GM21390 (cell line): Measurements from ENCODE around the gene ITGA8.
"Not testable (repeated sequence)": the region's sequence is repeated elsewhere in the genome, so short reads cannot be mapped to it uniquely, and the experiment has no call there.

Source experiments
- ATAC-seq: cut with Tn5 transposase; IDR thresholded peaks from one replicate; pipeline ENCODE4 v1.9.1; 2021; ENCODE audit not compliant: unreplicated experiment

ITGA8 gene

GRCh38 chr10:15515202-15515601 lies 204.5 kb downstream of the ITGA8 start:
- ATAC-seq = no peak

DNA sequence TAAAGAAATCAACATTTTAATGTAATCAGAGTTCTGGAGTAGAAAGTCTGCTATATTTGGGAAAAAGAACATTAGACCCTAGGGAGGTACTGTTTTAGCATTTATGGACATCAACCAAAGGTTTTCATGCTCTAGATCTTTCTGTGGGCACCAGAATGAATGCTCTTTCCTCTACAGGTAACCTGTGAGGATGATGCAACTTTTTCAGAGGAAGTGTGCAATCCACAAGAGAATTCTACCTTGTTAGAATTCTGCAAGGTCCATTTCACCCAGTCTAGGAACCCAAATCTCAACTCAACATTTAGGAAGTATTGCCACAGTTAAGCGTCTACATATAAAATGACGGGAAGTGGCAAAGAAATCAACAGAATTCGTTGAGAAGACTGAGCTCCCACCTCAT lies 208.8 kb downstream of the ITGA8 start:
- ATAC-seq = no peak

DNA sequence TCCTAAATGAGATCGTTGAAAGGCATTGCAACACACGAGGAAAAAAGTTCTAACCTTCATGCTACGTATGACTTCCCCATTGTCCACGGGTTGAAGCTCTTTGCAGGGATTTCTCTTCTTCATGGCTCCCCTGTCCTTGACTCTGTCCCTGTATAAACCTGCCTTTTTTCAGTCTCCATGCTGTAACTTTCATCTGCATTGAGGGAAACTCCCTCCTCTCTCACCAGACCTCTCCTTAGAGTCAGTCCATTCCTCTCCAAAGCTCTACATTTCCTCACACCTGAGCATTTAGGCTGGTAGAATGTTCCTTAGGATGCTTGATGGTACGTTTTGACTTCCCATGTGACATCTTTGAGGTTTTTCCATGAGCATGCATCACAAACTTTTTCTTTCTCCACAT lies 214.4 kb downstream of the ITGA8 start:
- ATAC-seq = no peak

DNA sequence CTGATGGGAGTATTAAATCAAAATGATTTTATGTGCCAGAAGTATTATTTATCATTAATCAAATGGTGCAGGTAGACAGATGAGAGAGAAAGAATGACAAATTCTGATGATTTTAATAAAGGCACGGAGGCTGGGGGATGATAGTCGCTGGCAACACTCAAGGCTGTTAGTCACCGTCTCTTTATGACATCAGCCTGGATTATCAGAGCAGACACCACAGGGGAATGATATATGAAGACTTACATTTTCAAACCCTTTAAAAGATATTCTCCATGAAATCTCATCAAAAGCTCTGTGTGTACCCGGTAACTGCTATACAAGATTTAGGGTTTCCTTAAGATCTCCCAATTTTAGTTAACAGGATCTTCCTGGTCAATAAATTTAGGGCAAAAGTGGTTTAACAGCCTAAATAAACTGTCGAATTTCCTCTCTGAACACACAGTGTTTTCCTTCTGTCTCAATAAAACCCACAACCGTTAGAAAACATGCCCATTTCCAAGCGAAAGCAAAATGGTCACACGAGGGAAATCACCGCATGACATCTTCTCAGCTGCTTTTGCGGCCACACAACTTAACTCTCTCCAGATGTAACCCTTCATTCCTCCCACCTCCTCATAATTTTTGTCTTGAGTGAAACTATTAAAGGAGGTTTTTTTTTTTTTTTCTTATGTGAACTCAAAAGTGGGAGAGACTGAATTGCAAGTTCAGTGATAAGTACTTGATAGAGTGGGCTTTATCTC lies 215.5 kb downstream of the ITGA8 start:
- no peak for ATAC-seq

DNA sequence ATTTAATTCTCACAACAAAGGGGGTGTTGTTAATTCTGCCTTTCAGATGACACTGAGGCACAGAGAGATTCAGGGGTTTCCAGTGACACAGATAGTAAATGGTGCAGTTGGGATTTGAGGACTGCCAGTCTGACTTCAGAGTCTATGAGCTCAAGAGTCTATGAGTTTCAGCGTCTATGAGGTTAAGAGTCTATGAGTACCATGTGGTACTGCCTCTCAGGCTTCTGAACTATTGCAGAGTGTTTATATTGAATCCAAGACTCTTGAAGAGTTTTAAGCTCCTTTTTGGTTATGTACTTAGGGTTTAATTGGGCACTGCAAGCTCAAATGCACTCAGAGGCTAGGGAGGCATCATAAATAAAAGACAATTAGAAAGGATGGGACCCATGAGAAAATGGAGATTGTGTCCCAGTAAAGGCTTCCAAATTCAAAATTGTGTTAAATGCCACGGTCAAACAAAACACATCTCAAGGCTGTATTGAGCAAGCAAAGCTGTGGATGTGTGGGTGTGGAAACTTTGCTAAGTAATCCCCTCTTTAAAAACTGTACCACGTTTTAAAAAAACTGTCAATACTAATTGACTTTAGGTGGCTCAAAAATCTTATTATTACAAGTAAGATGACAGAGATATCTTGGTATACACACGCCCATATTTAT lies 224.7 kb downstream of the ITGA8 start:
- no peak for ATAC-seq

DNA sequence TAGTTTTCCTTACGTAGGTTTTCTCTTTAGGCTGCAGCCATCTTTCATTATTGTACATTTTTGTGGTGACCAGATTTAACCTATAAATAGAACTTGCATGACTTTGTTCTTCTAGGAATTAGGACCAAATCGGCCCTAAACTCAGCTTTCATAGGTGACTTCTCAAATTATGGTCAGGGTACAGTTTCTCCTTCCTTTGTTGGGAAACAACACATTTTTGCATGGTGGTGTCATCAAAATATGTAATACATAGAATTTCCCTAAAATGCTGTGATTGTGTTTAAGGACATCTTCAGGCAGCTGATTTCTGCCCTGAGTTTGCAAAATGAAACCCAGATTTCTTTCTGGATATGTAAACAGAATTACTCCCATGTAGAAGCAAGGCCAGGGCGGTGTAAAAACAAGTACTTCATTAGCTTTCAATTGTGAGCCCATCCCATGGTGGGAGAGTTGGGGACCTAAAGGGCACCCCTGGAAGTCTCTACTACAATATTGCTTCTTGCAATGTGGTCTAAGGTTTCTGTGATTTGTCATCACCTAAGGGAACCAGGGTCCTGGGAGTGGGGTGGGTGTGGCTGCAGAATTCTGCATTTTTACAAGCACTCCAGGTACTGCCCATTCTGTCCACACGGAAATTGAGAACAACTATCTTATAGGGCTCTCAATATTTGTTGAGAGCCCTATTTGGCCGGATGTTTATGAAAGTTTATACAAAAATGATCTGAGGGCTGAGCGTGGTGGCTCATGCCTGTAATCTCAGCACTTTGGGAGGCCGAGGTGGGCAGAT lies 227.7 kb downstream of the ITGA8 start:
- no peak for ATAC-seq

GRCh38 chr10:15489431-15489830 lies 230.3 kb downstream of the ITGA8 start:
- ATAC-seq = no peak

DNA sequence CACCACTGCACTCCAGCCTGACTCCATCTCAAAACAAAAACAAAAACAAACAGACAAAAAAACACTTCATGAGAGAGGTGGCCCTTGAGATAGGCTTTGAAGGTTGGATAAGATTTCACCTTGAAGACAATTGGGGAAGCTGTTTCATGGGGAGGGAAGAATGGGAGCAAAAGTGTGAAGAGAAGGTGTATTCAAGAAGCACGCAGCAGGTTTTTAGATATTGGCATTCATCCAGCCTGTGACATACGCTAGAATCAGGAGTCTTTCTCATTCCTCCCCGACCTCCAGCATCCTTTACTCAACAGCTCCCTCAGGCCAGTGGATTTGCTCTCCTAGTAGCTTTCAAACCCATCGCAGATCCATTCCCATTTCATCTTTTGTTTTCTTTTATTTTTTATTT lies 232.3 kb downstream of the ITGA8 start:
- no peak for ATAC-seq

DNA sequence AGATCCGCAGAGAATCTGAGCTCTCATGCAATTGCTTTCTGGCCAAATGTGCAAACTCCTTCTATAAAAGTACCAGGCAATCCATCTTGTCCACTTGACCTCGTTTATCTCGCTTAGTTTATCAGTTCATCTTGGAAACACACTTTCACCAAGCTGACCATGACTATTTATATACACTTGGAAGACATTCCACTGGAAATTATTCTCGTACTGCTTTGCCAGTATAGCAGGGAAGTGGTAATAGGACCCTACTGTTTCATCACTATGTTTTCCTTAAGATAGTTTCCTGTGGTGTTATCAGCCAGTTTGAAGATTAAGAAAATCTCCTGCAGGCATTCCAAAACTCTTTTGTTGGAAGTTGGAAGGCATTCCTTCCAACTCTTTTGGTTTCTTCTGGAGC lies 233.3 kb downstream of the ITGA8 start:
- ATAC-seq = no peak

DNA sequence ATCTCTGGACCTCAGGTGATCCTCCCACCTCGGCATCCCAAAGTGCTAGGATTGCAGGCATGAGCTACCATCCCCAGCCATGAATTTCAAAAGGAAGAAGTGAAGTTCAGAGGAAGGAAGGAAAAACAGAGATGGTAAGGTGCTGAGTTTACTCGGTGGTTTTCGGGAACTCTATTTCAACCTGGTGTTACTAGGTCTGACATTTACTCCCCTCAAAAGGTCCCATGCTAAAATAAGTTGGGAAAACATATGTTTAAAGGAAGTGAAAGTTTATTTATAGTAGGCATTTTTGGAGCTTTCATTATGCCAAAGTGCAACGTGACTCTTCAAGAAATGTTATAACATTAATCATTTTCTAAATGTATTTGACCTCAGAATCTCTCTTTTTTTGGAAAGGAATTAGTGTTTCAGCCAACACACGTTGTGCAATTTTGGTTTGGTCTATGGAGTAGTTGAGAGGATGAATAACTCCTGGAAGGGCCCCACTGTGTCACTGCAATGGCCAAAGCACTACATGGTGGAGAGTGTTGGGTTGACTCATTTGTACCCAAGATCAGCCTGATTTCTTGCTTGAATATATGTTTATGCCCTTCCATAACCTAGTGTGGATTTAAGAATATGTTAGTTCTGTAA lies 233.9 kb downstream of the ITGA8 start:
- no peak for ATAC-seq

DNA sequence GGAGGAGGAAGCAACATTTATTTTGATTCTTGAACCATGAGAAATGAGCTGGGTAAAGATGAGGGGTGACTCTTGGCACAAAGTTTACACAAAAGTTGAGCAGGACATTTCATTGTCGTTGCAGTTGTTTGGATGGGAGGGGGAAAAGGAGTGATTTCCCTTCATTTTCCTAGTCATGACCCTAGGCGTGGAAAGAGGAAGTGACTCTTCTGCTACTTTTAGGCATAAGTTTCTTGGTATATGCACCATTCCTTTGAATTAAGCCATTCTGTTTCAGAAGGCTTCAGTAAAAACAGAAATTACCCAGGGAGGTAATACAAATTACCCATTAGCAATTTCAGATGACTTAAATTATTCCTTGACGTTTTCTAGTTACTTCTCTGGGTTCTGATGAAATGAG lies 234.7 kb downstream of the ITGA8 start:
- ATAC-seq = no peak

DNA sequence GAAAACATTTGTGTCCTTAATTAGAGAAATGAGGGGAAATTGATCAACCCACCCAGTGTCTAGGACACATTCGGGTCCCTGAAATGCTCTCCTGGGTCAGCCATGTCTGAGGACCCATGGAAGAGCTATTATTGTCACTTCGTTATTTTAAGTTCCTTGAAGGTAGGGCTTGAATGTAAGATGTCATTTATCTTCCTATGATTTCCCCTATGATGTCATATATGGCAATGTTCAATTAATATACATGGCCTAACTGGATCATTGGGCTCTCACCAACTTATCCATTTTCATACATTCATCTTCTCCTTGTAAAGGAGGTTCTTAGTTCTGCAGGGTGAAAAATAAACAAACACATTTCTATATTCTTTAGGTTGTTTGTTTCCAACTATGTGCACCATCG lies 235.6 kb downstream of the ITGA8 start:
- no peak for ATAC-seq

DNA sequence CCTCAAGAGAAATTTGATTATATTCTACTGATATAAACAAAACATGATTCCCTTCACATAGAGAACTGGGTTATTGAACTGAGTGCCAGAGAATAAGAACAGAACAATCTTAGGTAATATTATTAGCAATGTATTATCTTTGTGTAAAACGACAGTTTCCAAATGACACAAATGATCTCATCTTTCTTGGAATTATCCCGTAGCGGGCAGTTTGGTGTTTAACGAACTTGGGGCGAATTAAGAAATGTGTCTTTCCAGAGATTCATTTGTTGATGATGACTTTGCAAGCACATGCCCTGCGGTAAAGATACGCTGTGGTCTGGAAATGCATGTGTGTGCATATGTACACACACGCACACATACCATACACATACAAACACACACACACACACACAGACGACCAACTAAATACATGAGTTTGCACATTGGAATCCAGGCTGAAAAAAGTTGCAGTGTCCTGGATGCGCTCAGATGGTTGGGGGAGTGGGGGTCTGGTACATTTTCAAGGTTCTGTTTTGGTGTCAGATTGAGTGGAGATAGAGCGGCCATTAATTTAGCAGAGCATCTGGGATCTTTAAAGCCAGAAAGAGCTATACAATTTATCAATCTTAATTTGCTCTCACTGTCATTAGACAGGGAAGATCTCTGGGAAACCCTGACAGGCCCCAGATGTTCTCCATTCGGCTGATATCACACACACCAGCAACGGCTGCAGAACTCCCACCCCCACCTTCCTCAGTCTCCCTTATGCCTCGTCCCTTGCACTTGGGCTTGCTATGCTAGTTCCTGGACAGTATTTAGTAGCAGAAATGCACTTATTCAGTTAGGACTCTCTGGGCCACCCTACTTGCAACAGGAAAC lies 236.3 kb downstream of the ITGA8 start:
- ATAC-seq = no peak

DNA sequence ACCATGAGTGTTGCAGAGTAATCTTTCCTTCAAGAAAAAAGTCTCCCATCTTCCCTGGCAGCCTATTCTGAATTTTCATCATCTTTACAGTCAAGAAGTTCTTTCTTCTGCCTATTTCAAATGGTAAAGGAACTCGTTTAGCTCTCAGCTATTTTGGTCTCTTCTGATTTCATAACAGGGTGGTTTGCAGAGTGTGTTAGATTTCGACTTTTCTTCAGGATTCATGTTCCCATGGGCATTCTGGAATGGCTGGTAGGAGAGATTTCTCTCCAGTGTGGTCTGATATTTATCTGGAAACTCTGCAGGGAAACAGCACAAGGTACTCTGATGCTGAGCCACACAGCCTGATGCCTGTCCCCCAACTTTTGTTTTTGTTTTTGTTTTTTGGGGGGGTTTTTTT lies 237.6 kb downstream of the ITGA8 start:
- no peak for ATAC-seq

GRCh38 chr10:15478950-15479349 lies 240.8 kb downstream of the ITGA8 start:
- no peak for ATAC-seq

- no peak for ATAC-seq
These were observed 241.3 kb downstream of the ITGA8 start for GRCh38 chr10:15478429-15478828.

GRCh38 chr10:15476337-15476736 lies 243.4 kb downstream of the ITGA8 start:
- no peak for ATAC-seq

- not testable (repeated sequence) for ATAC-seq
These were observed 244.3 kb downstream of the ITGA8 start for GRCh38 chr10:15475439-15475838.

DNA sequence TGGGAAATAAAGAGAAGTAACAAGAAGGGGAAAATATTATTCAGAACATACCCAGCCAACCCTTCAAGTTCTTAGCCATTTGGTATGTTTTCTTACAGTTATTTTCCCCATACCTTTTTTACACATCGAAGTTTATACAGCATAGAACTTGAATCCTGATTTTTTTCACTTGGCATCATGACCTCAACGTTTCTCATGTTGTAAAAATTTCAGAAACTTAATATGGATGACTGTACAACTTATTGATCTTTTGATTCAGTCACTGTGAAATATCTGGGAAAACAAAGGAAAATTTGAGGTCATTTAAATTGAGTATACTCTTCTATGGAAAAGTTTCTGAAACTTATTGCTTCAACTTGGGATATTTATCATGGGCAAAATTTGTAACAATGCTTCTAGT lies 245.1 kb downstream of the ITGA8 start:
- no peak for ATAC-seq

GRCh38 chr10:15473396-15473767 lies 246.3 kb downstream of the ITGA8 start:
- no peak for ATAC-seq
